ENCODE measurements around the gene ALDH1A3.
A peak's percentile ranks its signal among the peaks of the same experiment; 100 is the strongest.

ALDH1A3 gene

GRCh38 chr15:100919481-100920405 is 40.1 kb downstream of the ALDH1A3 start:
- TF ChIP-seq, protein P1, sequence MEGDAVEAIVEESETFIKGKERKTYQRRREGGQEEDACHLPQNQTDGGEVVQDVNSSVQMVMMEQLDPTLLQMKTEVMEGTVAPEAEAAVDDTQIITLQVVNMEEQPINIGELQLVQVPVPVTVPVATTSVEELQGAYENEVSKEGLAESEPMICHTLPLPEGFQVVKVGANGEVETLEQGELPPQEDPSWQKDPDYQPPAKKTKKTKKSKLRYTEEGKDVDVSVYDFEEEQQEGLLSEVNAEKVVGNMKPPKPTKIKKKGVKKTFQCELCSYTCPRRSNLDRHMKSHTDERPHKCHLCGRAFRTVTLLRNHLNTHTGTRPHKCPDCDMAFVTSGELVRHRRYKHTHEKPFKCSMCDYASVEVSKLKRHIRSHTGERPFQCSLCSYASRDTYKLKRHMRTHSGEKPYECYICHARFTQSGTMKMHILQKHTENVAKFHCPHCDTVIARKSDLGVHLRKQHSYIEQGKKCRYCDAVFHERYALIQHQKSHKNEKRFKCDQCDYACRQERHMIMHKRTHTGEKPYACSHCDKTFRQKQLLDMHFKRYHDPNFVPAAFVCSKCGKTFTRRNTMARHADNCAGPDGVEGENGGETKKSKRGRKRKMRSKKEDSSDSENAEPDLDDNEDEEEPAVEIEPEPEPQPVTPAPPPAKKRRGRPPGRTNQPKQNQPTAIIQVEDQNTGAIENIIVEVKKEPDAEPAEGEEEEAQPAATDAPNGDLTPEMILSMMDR (IDR thresholded peaks at IDR 0.05) = no peak
- H3K4me3 ChIP-seq = peak overlapping the region; percentile 85
- H3K27ac ChIP-seq = peak overlapping the region in 1 of 2 donors; percentile 70
- DNase-seq (ENCODE audit: low spot score) = peak; percentile 68

DNA sequence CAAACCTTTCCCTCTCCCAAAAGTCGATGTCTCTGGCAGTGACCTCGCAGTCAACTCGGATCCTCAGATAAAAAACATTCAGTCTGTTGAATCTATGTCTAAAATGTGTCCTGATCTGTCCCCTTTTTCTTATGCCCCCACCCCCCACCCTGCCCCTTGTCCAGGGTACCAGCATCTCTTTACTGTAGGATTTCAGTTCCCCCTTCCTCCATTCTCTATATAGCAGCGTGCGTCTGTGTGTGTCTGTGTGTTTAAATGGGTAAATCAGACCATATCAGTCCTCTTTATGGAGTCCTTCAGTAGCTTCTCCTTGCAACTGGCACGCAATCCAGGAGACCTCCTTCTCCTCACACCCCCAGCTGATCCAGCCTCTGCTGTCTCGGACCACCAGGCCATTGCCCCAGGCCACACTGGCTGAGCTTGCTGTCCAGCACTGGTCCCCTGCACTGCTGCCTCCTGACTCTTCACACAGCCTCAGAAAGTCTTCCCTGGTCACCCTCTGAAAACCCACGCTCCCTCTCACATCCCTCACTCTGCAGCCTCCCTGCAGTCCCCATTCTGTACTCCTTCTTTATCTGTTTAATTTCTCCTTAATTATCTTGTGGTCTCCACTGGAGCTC is 41.0 kb downstream of the ALDH1A3 start:
- TF ChIP-seq, protein P1 (IDR thresholded peaks at IDR 0.05) = no peak
- Histone ChIP-seq H3K4me3 (peak overlapping the region; percentile 85), H3K27ac (no peak overlapping the region)
- DNase-seq (ENCODE audit: low spot score) = peak; percentile 22

DNA sequence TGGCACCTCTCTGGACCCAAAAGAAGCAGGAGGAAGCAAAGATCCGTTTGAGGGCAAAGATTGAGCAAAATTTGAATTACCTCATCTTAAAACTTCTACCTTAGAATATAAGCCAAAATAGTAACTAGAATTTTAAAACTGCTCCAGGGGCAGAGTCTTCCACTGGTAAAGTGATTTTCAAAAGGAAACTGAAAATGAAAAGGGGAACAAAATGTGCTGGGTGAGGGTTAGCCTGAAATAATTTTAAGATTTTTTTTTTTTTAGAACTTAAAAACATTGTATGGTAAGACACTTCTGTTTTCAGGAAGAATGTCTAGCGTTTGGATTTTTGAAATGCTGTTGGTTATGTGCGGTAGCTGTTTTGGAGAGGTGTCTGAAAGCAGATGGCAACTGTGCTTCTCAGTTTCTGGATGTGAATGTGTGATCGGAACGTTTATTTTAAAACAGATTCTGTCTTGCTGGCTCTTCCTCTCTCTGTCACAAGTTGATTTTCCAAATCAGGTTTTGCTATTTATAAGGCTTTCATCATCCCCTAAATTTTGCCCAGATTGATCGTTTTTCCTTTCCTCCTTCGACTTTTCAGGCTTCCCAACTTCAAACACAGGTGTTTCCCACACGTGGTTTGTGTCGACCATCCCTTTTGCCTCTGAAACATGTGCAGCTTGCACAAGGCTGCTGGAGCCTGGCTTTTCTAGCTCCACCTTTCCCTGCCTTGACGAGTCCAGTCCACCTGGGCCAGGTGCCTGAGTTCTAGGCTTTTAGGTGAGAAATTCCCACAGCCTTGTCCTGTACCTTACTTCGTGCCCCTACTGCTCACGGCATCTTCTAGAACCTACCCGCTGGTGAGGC is 42.8 kb downstream of the ALDH1A3 start:
- TF ChIP-seq, protein P1 (IDR thresholded peaks at IDR 0.05) = no peak
- H3K27ac ChIP-seq = no peak overlapping the region
- no peak for DNase-seq (ENCODE audit: low spot score)
- H3K4me3 ChIP-seq = no peak overlapping the region

- TF ChIP-seq, protein P1 (IDR thresholded peaks at IDR 0.05) = no peak
- H3K27ac ChIP-seq = no peak overlapping the region
- no peak for DNase-seq (ENCODE audit: low spot score)
- no peak overlapping the region for H3K4me3 ChIP-seq
Observed at GRCh38 chr15:100923076-100923475, 43.4 kb downstream of the ALDH1A3 start.

DNA sequence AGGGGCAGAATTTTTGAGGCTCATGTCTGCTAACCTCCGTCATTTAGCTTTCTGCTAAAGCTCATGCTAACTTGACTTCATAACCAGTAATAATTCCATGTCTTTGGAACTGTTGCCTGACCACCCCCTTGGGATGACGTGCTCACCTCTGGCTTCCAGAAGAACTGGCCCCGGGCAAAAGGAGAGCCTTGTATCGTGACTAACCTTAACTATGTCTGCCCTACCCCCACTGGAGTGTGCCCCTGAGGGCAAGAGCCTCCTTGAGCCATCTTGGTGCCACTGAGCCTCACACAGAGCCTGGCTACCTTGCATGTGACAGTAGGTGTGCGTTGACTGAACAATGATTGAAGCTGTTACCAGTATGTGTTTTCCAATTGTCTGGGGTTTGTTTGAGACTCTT is 44.3 kb downstream of the ALDH1A3 start:
- H3K4me3 ChIP-seq = no peak overlapping the region
- TF ChIP-seq, protein P1 (IDR thresholded peaks at IDR 0.05) = no peak
- no peak for DNase-seq (ENCODE audit: low spot score)
- H3K27ac ChIP-seq = no peak overlapping the region

DNA sequence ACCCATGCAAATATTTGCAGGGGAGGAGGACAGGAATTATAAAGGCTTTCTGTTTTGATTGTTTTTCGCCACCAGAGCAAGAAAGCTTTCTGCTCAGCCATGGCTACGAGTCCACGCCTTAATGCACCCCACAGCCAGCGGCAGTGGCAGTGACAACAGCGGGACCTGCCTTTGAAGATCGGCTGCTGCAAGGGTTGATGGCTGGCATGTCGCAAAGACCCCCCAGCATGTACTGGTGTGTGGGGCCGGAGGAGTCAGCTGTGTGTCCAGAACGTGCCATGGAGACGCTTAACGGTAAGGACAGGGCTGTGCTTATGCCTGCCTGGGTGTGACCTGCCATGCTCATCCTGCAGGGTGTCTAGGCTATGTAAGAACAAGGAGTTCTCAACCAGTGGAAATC is 44.8 kb downstream of the ALDH1A3 start:
- TF ChIP-seq, protein P1 (IDR thresholded peaks at IDR 0.05) = no peak
- Histone ChIP-seq H3K27ac (no peak overlapping the region), H3K4me3 (no peak overlapping the region)
- no peak for DNase-seq (ENCODE audit: low spot score)

All from coronary artery (tissue), 2 donors.